Endothelial cell of umbilical vein (primary cell): Measurements from ENCODE around the gene BET1L. TPM values are rescaled to one million over a fixed set of nuclear protein-coding genes. Genes with fewer than 3 reads are reported as not detected.

Source experiments
- Bru-seq: library from RNA; stranded (reverse); fragments of 400-500 nt; gene quantifications from one replicate; lab custom pipeline; 2021; lab: Mats Ljungman, UMichigan
- BruChase-seq, 2 experiments: library from RNA; stranded (reverse); fragments of 400-500 nt; gene quantifications; one replicate each; lab custom pipeline; 2021; lab: Mats Ljungman, UMichigan
- BruUV-seq: library from RNA; stranded (reverse); fragments of 400-500 nt; replicated peaks from 2 replicates; lab custom pipeline; 2021; lab: Mats Ljungman, UMichigan
- CTCF ChIA-PET: fragments of 300-600, 350-600 bp; sonication (Branson Sonifier 250); formaldehyde crosslinking; loops from one replicate; lab custom pipeline; 2021; ENCODE audit warnings: antibody characterized with exemption, inconsistent platforms; lab: Charles Lee
- POLR2A ChIA-PET: fragments of 300-600, 350-600 bp; sonication (Branson Sonifier 250); formaldehyde crosslinking; loops from one replicate; lab custom pipeline; 2021; ENCODE audit warnings: antibody characterized with exemption, inconsistent platforms; lab: Charles Lee
- DNase-seq: peaks from one replicate; pipeline ENCODE4 v3.0.0-alpha.2; 2011; ENCODE audit warnings: low read depth, low spot score
- FAIRE-seq: peaks from 2 replicates; lab custom pipeline; 2011; peaks lifted over from hg19 to GRCh38; lab: Jason Lieb, UNC
- H2AFZ ChIP-seq: 2 replicates; pipeline ENCODE4 v1.6.0; 2012; ENCODE audit warnings: low read depth, low read length, control low read depth, inconsistent platforms
- H3K27ac ChIP-seq: 2 replicates; pipeline ENCODE4 v1.5.1; 2011; ENCODE audit warnings: low read depth, mild to moderate bottlenecking, control low read depth, low read length, moderate library complexity; ENCODE audit not compliant: insufficient read depth
- H3K27me3 ChIP-seq, 2 experiments: 2 replicates each; pipeline versions ENCODE4 v1.6.0 to v1.6.1; 2011; ENCODE audit warnings: low read length in 2 of 2, mixed read lengths in 1 of 2; ENCODE audit not compliant: control insufficient read depth in 2 of 2, insufficient read depth in 2 of 2
- H3K36me3 ChIP-seq, 2 experiments: 2 replicates in 1 of 2; 3 replicates in 1 of 2; pipeline ENCODE4 v1.5.1; 2011; ENCODE audit warnings: low read length in 2 of 2, mild to moderate bottlenecking in 1 of 2, moderate library complexity in 1 of 2; ENCODE audit not compliant: control insufficient read depth in 2 of 2, insufficient read depth in 2 of 2; ENCODE audit errors: extremely low read depth in 1 of 2
- H3K4me1 ChIP-seq: 3 replicates; pipeline ENCODE4 v1.5.1; 2011; ENCODE audit warnings: mild to moderate bottlenecking, low read length; ENCODE audit not compliant: control insufficient read depth, insufficient read depth; ENCODE audit errors: extremely low read depth
- H3K4me2 ChIP-seq: 2 replicates; pipeline ENCODE4 v1.6.1; 2011; ENCODE audit warnings: low read length, control low read depth, mixed read lengths; ENCODE audit not compliant: insufficient read depth
- H3K4me3 ChIP-seq, 3 experiments: fragments of 200-600 bp in 1 of 3; sonication (generic), shearing (Covaris generic) in 1 of 3; replicated peaks in 1 of 3; 2 replicates each; pipeline ENCODE4 v1.5.1; 2011 to 2016; ENCODE audit warnings: control low read depth in 3 of 3, low read length in 3 of 3, mild to moderate bottlenecking in 2 of 3, inconsistent platforms in 1 of 3, low read depth in 1 of 3, moderate library complexity in 1 of 3; ENCODE audit not compliant: insufficient read depth in 1 of 3
- H3K79me2 ChIP-seq: 2 replicates; pipeline ENCODE4 v1.6.0; 2012; ENCODE audit warnings: low read length, inconsistent platforms; ENCODE audit not compliant: control insufficient read depth, insufficient read depth
- H3K9ac ChIP-seq: replicated peaks from 2 replicates; pipeline ENCODE3; 2011; ENCODE audit warnings: low read length, control low read depth; ENCODE audit not compliant: insufficient read depth; ENCODE audit errors: extremely low read depth
- H3K9me1 ChIP-seq: replicated peaks from 3 replicates; pipeline ENCODE4 v1.6.0; 2011; ENCODE audit warnings: mild to moderate bottlenecking, low read length; ENCODE audit not compliant: control insufficient read depth, insufficient read depth; ENCODE audit errors: extremely low read depth
- H3K9me3 ChIP-seq: replicated peaks from 2 replicates; pipeline ENCODE4 v1.5.1; 2012; ENCODE audit warnings: low read length, inconsistent platforms; ENCODE audit not compliant: control insufficient read depth, insufficient read depth
- H4K20me1 ChIP-seq: replicated peaks from 2 replicates; pipeline ENCODE3; 2011; ENCODE audit warnings: mild to moderate bottlenecking, low read length; ENCODE audit not compliant: control insufficient read depth, insufficient read depth; ENCODE audit errors: extremely low read depth
- FOS ChIP-seq: IDR thresholded peaks from 2 replicates; pipeline ENCODE4 v1.6.1; 2011; ENCODE audit warnings: mild to moderate bottlenecking, low read length, moderate library complexity, borderline replicate concordance; ENCODE audit not compliant: insufficient read depth
- POLR2A ChIP-seq: IDR thresholded peaks from 2 replicates; pipeline ENCODE4 v1.6.1; 2012; ENCODE audit warnings: low read depth, mild to moderate bottlenecking, control low read depth, low read length
- POLR2AphosphoS5 ChIP-seq: IDR thresholded peaks from 2 replicates; pipeline ENCODE4 v1.6.1; 2012; ENCODE audit warnings: low read depth, mild to moderate bottlenecking, control low read depth, low read length, moderate library complexity; ENCODE audit not compliant: insufficient read depth
- dilution Hi-C: fragments of 300-500 bp; cut with MboI; formaldehyde crosslinking; loops from one replicate; pipeline ENCODE4 v1.15.0; 2019; ENCODE audit warnings: low sequenced_read_pairs; ENCODE audit not compliant: extremely low pct_ligation_motif_present
- intact Hi-C: fragments of 100-400 bp; cut with micrococcal nuclease; formaldehyde crosslinking; loops from one replicate; pipeline ENCODE4 v1.10.0; 2022
- long read RNA-seq: library from polyadenylated mRNA; stranded (forward); transcript quantifications from one replicate; pipeline ENCODE4 v2.0.0, GENCODE V29; 2021
- polyA minus RNA-seq, 3 experiments: library from RNA; depleted of rRNA, polyadenylated mRNA; stranded (reverse); fragments of >200 nt; gene quantifications; 1 replicate in 1 of 3; 2 replicates in 2 of 3; pipeline ENCODE4 v1.2.3, GENCODE V29; 2011
- polyA plus RNA-seq, 4 experiments: library from polyadenylated mRNA; depleted of rRNA in 3 of 4; stranded (reverse) in 3 of 4; unstranded in 1 of 4; fragments of >200 nt; gene quantifications; 2 replicates each; pipeline versions ENCODE4 v1.2.1 to v1.2.3, GENCODE V29; 2011 to 2012; ENCODE audit warnings: missing spikeins in 1 of 4
- total RNA-seq: library from RNA; stranded (reverse); gene quantifications from 2 replicates; pipeline ENCODE4 v1.2.3, GENCODE V29; 2021

The BET1L gene, protein sequence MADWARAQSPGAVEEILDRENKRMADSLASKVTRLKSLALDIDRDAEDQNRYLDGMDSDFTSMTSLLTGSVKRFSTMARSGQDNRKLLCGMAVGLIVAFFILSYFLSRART
- total RNA-seq (31.0 and 35.5 TPM in 2 replicates), polyA plus RNA-seq (80.0 and 90.0 TPM in 2 replicates), polyA minus RNA-seq (70.3 and 82.1 TPM in 2 replicates), Bru-seq, nascent RNA (percentile 42 among the genes with signal in this experiment), BruChase-seq, experiment 1, labeled RNA remaining after a 6-hour chase (percentile 51 among the genes with signal in this experiment), BruChase-seq, experiment 2, labeled RNA remaining after a 2-hour chase (percentile 51 among the genes with signal in this experiment)
- 48.3 and 49.2 TPM in 2 replicates for polyA plus RNA-seq (2011; cell fraction: cytosol; rRNA removed)
- polyA plus RNA-seq (2011; cell fraction: nucleus; rRNA removed) = 47.8 and 50.4 TPM in 2 replicates
- 34.9 and 42.2 TPM in 2 replicates for polyA plus RNA-seq (2012)
- polyA minus RNA-seq (2011; cell fraction: cytosol; rRNA and poly(A)+ RNA removed) = 11.6 TPM
- 36.9 and 42.7 TPM in 2 replicates for polyA minus RNA-seq (2011; cell fraction: nucleus; rRNA and poly(A)+ RNA removed)
- long read RNA-seq, transcript BET1L-201 (3 exons, 2,916 nt) = minor isoform, 5 of 78 reads
- long read RNA-seq, transcript BET1L-203 (4 exons, 2,819 nt) = major isoform, 44 of 78 reads
- long read RNA-seq, partial matches to known transcripts = 2 of 78 reads
- long read RNA-seq, other reads (novel, unspliced or antisense) = 25 of 78 reads

DNA sequence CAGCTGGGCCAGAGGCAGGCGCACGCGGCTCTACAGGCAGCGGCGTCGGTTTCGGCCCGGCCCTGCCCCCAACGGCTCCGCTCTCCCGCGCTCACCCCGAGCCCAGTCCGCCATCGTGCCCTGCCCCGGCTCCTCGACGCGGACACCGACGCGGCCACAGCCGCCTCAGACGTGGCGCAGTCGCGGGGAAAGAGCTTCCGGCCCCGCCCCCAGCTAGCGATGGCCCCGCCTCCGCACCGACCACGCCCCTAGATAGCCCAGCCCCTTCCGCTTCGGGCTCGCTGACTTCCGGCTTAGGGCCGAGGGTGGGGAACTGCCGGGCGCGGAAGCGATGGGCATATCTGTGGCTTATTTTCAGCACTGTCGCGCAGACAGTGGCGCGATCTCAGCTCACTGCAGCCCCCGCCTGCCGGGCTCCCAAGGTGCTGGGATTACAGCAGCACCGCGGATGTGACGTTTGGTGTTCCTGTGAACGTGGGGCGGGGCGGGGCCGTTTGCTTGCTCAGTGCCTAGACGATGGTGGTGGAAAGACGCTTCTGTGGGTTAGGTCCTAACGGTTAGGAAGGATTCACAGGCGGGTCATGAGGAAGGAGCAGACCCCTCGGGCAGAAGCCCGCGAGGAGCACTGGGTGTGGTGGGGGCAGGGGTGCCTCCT, at the start of gene BET1L, which contains the start of gene RIC8A:
Gene BET1L, minus strand, starts transcription at position 192 of the 655 bp plus-strand sequence. Its CDS starts 78 bp downstream, at position 114.
Gene RIC8A, plus strand, starts transcription at position 501 of the 655 bp plus-strand sequence. CDS start 1,147 bp downstream, outside the sequence.
- Histone ChIP-seq H3K9ac (peak within 1 kb of the TSS; percentile 96), H3K36me3 (peaks cover 8 to 40% of the 10 kb centered on the region in 2 experiments), H3K9me1 (no peaks in the 10 kb centered on the region), H2AFZ (peak within 1 kb of the TSS; percentile 24), H3K4me3 (peak within 1 kb of the TSS; percentile 68 to 92 (median 74)), H3K4me2 (peak within 1 kb of the TSS; percentile 86), H3K79me2 (peaks cover 50% of the 10 kb centered on the region), H3K4me1 (peaks cover 23% of the 10 kb centered on the region), H3K9me3 (no peaks in the 10 kb centered on the region), H3K27me3 (no peaks in the 10 kb centered on the region), H3K27ac (peak within 1 kb of the TSS; percentile 96), H4K20me1 (no peaks in the 10 kb centered on the region)
- BruUV-seq = no TSS peak
- POLR2A ChIA-PET = interaction anchor here (0.6 to 1.0 kb wide), 8 partner anchors 9 to 299 kb away, joined by 3 to 6 read pairs (median 4); partner anchors contain the start of genes PSMD13 and RNH1
- CTCF ChIA-PET = interaction anchor here (0.6 to 1.6 kb wide), 8 partner anchors 10 to 241 kb away, joined by 3 to 9 read pairs (median 4); partner anchors contain the start of gene PSMD13
- TF ChIP-seq FOS (no peak), POLR2A (peak; percentile 84), POLR2AphosphoS5 (peak; percentile 88)
- FAIRE-seq (peak; percentile 99), DNase-seq (peak; percentile 97)
- dilution Hi-C loops = no loop called here
- intact Hi-C loops = loop anchor here (1.0 to 5.0 kb wide), 5 partner anchors 29 to 299 kb away; partner anchors contain the start of genes IFITM2, PSMD13 and SIRT3
